MM.1S (cell line): ENCODE measurements around the gene CMTM4.
A peak's percentile ranks its signal among the peaks of the same experiment; 100 is the strongest.

Source experiments
- DNase-seq: peaks from one replicate; pipeline ENCODE4 v3.0.0-alpha.2; 2015
- H2AFZ ChIP-seq: fragments of 300-600 bp; sonication (generic); 2 replicates; pipeline ENCODE4 v1.6.0; 2016; ENCODE audit warnings: antibody characterized with exemption, low read length
- H3F3A ChIP-seq: fragments of 300-600 bp; sonication (generic); 2 replicates; pipeline ENCODE4 v1.6.1; 2016; ENCODE audit warnings: mild to moderate bottlenecking, antibody characterized with exemption, low read length, moderate library complexity, mixed read lengths; ENCODE audit not compliant: insufficient read depth
- H3K27ac ChIP-seq: fragments of 300-600 bp; sonication (generic); 2 replicates; pipeline ENCODE4 v1.5.1; 2016; ENCODE audit warnings: mild to moderate bottlenecking, low read length
- H3K27me3 ChIP-seq: fragments of 300-600 bp; sonication (generic); replicated peaks from 2 replicates; pipeline ENCODE4 v1.6.0; 2016; ENCODE audit warnings: low read length; ENCODE audit not compliant: insufficient read depth
- H3K36me3 ChIP-seq: fragments of 300-600 bp; sonication (generic); replicated peaks from 2 replicates; pipeline ENCODE4 v1.6.1; 2016; ENCODE audit warnings: mild to moderate bottlenecking, low read length, mixed read lengths; ENCODE audit not compliant: insufficient read depth
- H3K4me1 ChIP-seq: fragments of 300-600 bp; sonication (generic); 2 replicates; pipeline ENCODE4 v1.6.1; 2016; ENCODE audit warnings: low read length, mixed read lengths
- H3K4me2 ChIP-seq: fragments of 300-600 bp; sonication (generic); 2 replicates; pipeline ENCODE4 v1.6.0; 2016; ENCODE audit warnings: low read depth, low read length
- H3K4me3 ChIP-seq: fragments of 300-600 bp; sonication (generic); 2 replicates; pipeline ENCODE4 v1.5.1; 2016; ENCODE audit warnings: low read length, mixed read lengths
- H3K79me2 ChIP-seq: fragments of 300-600 bp; sonication (generic); 2 replicates; pipeline ENCODE4 v1.6.1; 2016; ENCODE audit warnings: mixed run types, low read length, mixed read lengths
- H3K9ac ChIP-seq: fragments of 300-600 bp; sonication (generic); 2 replicates; pipeline ENCODE4 v1.6.1; 2016; ENCODE audit warnings: low read length, mixed read lengths
- H3K9me2 ChIP-seq: fragments of 300-600 bp; sonication (generic); replicated peaks from 2 replicates; pipeline ENCODE4 v1.6.1; 2016; ENCODE audit warnings: mild to moderate bottlenecking, low read length, mixed read lengths; ENCODE audit not compliant: insufficient read depth
- H3K9me3 ChIP-seq: fragments of 300-600 bp; sonication (generic); replicated peaks from 2 replicates; pipeline ENCODE4 v1.6.1; 2016; ENCODE audit warnings: mild to moderate bottlenecking, low read length, mixed read lengths; ENCODE audit not compliant: insufficient read depth
- H4K20me1 ChIP-seq: fragments of 300-600 bp; sonication (generic); 2 replicates; pipeline ENCODE4 v1.6.1; 2016; ENCODE audit warnings: mild to moderate bottlenecking, low read length, moderate library complexity, mixed read lengths; ENCODE audit not compliant: insufficient read depth
- EZH2 ChIP-seq: fragments of 300-600 bp; sonication (generic); optimal IDR thresholded peaks from 2 replicates; pipeline ENCODE3; 2017; ENCODE audit warnings: low read depth, mild to moderate bottlenecking, antibody characterized with exemption, low read length, mixed read lengths
- EZH2phosphoT487 ChIP-seq: fragments of 300-600 bp; sonication (generic); IDR thresholded peaks from 2 replicates; pipeline ENCODE4 v1.6.1; 2018; ENCODE audit warnings: antibody characterized with exemption, low read length
- TF ChIP-seq, protein P1 (sequence below): fragments of 300-600 bp; sonication (generic); IDR thresholded peaks from 2 replicates; pipeline ENCODE4 v1.5.1; 2016; ENCODE audit warnings: antibody characterized with exemption, low read length, mixed read lengths

Gene CMTM4

DNA sequence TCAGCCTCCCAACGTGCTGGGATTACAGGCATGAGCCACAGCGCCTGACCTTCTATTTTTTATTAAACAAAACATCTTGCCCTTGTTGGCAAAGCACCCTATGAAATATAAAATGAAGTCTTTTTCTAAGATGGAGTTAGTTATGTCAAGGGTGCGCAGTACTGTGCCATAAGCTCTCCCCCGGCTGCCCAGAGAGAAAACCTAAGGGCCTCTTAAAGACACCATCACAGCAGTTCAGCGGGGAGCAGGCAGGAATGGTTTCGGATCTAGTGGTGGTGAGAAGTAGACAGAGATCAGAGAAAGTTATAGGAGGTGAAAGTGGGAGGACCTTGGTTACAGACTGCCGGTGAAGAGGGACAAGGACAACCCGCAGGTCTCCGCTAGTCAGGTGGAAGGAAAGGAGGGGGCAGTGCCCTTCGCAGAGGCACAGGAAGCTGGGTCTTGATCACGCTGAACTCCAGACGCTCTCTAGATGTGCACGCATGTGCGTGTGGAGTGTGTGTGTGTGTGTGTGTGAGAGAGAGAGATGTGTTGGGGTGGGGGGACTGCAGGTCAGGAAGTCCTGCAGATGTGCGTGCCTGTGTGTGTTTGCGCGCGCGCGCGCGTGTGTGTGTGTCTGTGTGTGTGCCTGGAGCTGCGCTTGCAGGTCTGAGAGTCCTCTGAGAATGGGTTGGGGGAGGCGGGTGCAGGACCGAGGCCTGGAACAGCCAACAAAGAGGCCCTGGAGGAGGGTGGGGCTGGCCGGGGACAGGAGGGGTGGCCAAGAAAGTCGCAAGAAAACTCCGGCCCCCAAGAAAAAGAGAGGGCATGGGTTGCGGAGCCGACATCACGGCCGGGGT, 92.8 kb downstream of the CMTM4 start:
- Histone ChIP-seq H3K9me3 (no peaks in the 10 kb centered on the region), H4K20me1 (no peaks in the 10 kb centered on the region), H3K9me2 (no peaks in the 10 kb centered on the region), H3K9ac (no peak overlapping the region), H3K27me3 (no peaks in the 10 kb centered on the region), H3F3A (0 out of 2 replicates have a peak, but pooled peaks cover 4% of the 10 kb centered on the region), H3K79me2 (no peaks in the 10 kb centered on the region), H2AFZ (no peak overlapping the region), H3K4me3 (peak overlapping the region; percentile 37; the same call in 1 of the 2 replicates), H3K4me2 (peak overlapping the region; percentile 51; the same call in 1 of the 2 replicates), H3K4me1 (peaks cover 2% of the 10 kb centered on the region), H3K27ac (no peak overlapping the region), H3K36me3 (no peaks in the 10 kb centered on the region)
- TF ChIP-seq, protein P1, sequence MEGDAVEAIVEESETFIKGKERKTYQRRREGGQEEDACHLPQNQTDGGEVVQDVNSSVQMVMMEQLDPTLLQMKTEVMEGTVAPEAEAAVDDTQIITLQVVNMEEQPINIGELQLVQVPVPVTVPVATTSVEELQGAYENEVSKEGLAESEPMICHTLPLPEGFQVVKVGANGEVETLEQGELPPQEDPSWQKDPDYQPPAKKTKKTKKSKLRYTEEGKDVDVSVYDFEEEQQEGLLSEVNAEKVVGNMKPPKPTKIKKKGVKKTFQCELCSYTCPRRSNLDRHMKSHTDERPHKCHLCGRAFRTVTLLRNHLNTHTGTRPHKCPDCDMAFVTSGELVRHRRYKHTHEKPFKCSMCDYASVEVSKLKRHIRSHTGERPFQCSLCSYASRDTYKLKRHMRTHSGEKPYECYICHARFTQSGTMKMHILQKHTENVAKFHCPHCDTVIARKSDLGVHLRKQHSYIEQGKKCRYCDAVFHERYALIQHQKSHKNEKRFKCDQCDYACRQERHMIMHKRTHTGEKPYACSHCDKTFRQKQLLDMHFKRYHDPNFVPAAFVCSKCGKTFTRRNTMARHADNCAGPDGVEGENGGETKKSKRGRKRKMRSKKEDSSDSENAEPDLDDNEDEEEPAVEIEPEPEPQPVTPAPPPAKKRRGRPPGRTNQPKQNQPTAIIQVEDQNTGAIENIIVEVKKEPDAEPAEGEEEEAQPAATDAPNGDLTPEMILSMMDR = no peak
- TF ChIP-seq EZH2 (no peak), EZH2phosphoT487 (no peak)
- DNase-seq = peak; percentile 68

DNA sequence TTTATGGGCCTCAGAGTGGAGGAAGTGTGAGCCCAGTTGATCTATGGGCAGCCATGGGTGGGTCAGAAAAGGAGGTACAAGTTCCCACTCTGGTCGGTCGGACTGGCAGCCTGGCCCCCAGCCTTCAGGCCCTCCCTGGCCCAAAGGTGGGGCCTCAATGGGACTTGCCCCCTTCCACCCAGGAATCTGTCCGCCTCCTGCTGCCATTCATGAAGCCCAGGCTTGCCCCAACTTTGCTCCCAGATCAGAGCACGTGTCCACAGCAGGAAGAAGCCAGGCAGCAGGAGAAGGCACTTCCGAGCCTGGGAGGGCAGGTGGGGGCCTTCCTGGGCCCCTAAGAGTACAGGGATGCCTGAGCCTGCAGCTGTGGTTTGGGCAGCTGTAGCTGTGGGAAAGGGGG, 95.1 kb downstream of the CMTM4 start:
- Histone ChIP-seq H4K20me1 (no peaks in the 10 kb centered on the region), H3F3A (0 out of 2 replicates have a peak, but pooled peaks cover 4% of the 10 kb centered on the region), H3K27ac (no peak overlapping the region), H3K36me3 (no peaks in the 10 kb centered on the region), H3K4me1 (no peaks in the 10 kb centered on the region), H3K4me2 (no peak overlapping the region), H3K79me2 (no peaks in the 10 kb centered on the region), H3K9me3 (no peaks in the 10 kb centered on the region), H3K4me3 (no peak overlapping the region), H2AFZ (no peak overlapping the region), H3K9me2 (no peaks in the 10 kb centered on the region), H3K27me3 (no peaks in the 10 kb centered on the region), H3K9ac (no peak overlapping the region)
- TF ChIP-seq, protein P1 = no peak
- no peak for TF ChIP-seq EZH2phosphoT487
- TF ChIP-seq EZH2 = no peak
- no peak for DNase-seq

DNA sequence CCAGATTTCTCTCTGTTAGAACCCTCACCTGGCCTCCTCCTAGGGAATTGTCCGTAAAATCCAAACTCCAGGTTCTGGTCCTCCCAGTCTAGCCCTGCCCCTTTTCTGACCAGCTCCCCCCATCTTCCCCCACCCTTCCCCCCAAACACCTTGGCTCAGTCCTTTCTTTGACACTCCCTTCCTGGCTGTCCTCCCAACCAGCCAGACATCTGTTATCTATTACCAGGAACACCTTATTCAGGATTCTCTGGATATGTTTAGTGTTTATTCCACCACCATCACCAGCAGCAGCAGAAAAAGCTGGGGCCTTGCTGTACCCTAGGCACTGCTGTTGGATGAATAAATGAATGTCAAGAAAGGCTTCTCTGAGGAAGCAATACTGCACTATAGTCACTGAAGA, 96.1 kb downstream of the CMTM4 start:
- TF ChIP-seq, protein P1 = no peak
- no peak for TF ChIP-seq EZH2
- no peak for TF ChIP-seq EZH2phosphoT487

More for the DNA sequence above, 96.1 kb downstream of the CMTM4 start:
- no peaks in the 10 kb centered on the region for H3K27me3 ChIP-seq
- H4K20me1 ChIP-seq = no peaks in the 10 kb centered on the region
- no peaks in the 10 kb centered on the region for H3K9me2 ChIP-seq
- H3K9ac ChIP-seq = no peak overlapping the region
- no peaks in the 10 kb centered on the region for H3K4me1 ChIP-seq
- H3K9me3 ChIP-seq = no peaks in the 10 kb centered on the region
- H3K4me2 ChIP-seq = no peak overlapping the region
- DNase-seq = no peak
- H3K36me3 ChIP-seq = no peaks in the 10 kb centered on the region
- 0 out of 2 replicates have a peak, but pooled peaks cover 4% of the 10 kb centered on the region for H3F3A ChIP-seq
- no peaks in the 10 kb centered on the region for H3K79me2 ChIP-seq
- H3K27ac ChIP-seq = no peak overlapping the region
- no peak overlapping the region for H2AFZ ChIP-seq
- no peak overlapping the region for H3K4me3 ChIP-seq
